ENCODE measurements around the gene SLC1A7.

DNA sequence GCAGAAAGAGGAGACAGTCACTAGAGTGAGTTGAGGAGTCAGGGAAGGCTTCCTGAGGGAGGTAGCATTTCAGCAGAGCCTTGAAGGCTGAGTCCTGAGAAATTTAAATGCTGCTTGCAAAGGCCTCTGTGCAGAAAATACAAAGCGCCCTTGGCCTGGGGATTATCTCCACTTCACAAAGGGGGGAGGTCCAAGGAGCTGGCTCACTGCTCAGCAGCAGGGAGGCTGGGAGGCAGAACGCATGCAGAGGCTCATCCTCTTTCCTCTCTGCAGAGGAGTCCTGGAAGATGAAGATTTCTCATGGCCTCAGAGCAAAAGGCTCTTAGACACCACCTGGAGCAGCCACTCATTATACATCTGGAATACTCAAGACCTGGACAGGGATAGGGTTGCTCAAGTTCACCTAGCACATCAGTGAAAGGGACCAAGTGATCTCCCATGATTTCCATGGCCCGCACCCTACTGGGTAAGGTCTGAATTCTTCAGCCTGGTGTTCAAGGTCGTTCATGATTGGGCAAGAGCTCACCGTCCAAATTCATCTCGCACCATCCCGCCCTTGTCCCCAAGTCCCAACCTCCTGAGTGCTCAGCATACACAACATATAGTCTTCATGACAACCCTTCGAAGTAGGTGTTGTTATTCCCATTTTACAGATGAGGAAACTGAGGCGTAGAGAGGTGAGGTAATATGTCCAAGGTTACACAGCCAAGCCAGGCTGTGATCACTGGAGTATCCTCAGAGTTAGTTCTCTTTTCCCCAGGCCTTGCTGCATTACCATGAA is 9.0 kb downstream of the SLC1A7 start:
- TF ChIP-seq GATA3 (IDR thresholded peaks at IDR 0.05; ENCODE audit: low read depth, low read length) (no peak), GATA2 (IDR thresholded peaks at IDR 0.05; ENCODE audit: low read depth, low read length) (no peak)

Measured in SH-SY5Y (cell line).